ENCODE results near the gene AMOTL2.

DNA sequence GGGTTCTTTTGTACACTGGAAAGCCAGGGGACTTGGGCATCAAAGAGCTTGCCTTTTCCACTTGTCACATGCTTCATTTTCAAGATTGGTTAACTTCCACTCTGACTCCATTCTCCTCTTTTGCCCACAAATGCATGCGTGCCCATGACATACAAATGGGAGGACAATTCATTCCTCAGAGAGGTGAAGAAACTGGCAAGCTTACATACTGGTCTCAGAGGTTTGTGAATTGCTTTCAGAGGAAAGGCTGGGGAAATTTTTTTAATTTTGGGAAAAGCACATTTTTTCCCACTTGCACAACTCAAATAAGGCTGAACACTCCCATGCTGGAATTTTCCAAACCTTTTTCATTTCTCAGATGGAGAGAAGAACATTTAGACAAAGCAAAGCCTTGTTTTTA is 20.9 kb upstream of the AMOTL2 start:
- TF ChIP-seq, protein P1, sequence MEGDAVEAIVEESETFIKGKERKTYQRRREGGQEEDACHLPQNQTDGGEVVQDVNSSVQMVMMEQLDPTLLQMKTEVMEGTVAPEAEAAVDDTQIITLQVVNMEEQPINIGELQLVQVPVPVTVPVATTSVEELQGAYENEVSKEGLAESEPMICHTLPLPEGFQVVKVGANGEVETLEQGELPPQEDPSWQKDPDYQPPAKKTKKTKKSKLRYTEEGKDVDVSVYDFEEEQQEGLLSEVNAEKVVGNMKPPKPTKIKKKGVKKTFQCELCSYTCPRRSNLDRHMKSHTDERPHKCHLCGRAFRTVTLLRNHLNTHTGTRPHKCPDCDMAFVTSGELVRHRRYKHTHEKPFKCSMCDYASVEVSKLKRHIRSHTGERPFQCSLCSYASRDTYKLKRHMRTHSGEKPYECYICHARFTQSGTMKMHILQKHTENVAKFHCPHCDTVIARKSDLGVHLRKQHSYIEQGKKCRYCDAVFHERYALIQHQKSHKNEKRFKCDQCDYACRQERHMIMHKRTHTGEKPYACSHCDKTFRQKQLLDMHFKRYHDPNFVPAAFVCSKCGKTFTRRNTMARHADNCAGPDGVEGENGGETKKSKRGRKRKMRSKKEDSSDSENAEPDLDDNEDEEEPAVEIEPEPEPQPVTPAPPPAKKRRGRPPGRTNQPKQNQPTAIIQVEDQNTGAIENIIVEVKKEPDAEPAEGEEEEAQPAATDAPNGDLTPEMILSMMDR (IDR thresholded peaks at IDR 0.05; ENCODE audit: insufficient read depth, low read length) = no peak
- no peak for TF ChIP-seq POLR2AphosphoS5 (IDR thresholded peaks at IDR 0.05; ENCODE audit: low read depth)

All from HL-60 (cell line).